Measurements from ENCODE around the gene BNC2. TPM values are rescaled to one million over a fixed set of nuclear protein-coding genes. Genes with fewer than 3 reads are reported as not detected.

Gene BNC2
- total RNA-seq, 4 donors from 2014 or later: 17.2 to 26.7 (median 20.1) TPM

GRCh38 chr9:16794871-16795639 lies 75.4 kb downstream of the BNC2 start:
- no peak for TF ChIP-seq CTCF (IDR thresholded peaks at IDR 0.05; ENCODE audit: low read depth)

- TF ChIP-seq CTCF (IDR thresholded peaks at IDR 0.05; ENCODE audit: low read depth): no peak
These were observed 76.4 kb downstream of the BNC2 start for GRCh38 chr9:16794103-16794502.

GRCh38 chr9:16787724-16788123 lies 82.7 kb downstream of the BNC2 start:
- no peak for TF ChIP-seq CTCF (IDR thresholded peaks at IDR 0.05; ENCODE audit: low read depth)

GRCh38 chr9:16784002-16784401 lies 86.5 kb downstream of the BNC2 start:
- TF ChIP-seq CTCF (IDR thresholded peaks at IDR 0.05; ENCODE audit: low read depth): no peak

- TF ChIP-seq CTCF (IDR thresholded peaks at IDR 0.05; ENCODE audit: low read depth): no peak
These were observed 88.0 kb downstream of the BNC2 start for GRCh38 chr9:16782490-16782889.

- TF ChIP-seq CTCF (IDR thresholded peaks at IDR 0.05; ENCODE audit: low read depth): no peak
These were observed 95.1 kb downstream of the BNC2 start for GRCh38 chr9:16775330-16775729.

- TF ChIP-seq CTCF (IDR thresholded peaks at IDR 0.05; ENCODE audit: low read depth): no peak
These were observed 96.9 kb downstream of the BNC2 start for GRCh38 chr9:16773617-16774016.

Data from subcutaneous adipose tissue (tissue), 4 donors.